NCI-H128 (cell line): Measurements from ENCODE around the gene HMGB1.
A peak's percentile ranks its signal among the peaks of the same experiment; 100 is the strongest.
"Not testable (repeated sequence)": the region's sequence is repeated elsewhere in the genome, so short reads cannot be mapped to it uniquely, and the experiment has no call there.

Source experiments
- DNase-seq: peaks from one replicate; lab custom pipeline; 2025; ENCODE audit not compliant: unreplicated experiment; lab: John Stamatoyannopoulos, UW

HMGB1 gene

GRCh38 chr13:30466841-30467252 lies 1.1 kb upstream of the HMGB1 start:
- DNase-seq = no peak

GRCh38 chr13:30466358-30466714 lies 600 bp upstream of the HMGB1 start:
- no peak for DNase-seq

GRCh38 chr13:30465343-30465592 lies 468 bp downstream of the HMGB1 start:
- DNase-seq = no peak

- DNase-seq = peak; percentile 43
These were observed 1.0 kb downstream of the HMGB1 start for GRCh38 chr13:30464496-30465342.

- no peak for DNase-seq
These were observed 1.8 kb downstream of the HMGB1 start for GRCh38 chr13:30463787-30464495.

GRCh38 chr13:30461279-30462066 lies 4.3 kb downstream of the HMGB1 start:
- not testable (repeated sequence) for DNase-seq

- no peak for DNase-seq
These were observed 8.3 kb downstream of the HMGB1 start for GRCh38 chr13:30457306-30457891.

- no peak for DNase-seq
These were observed 9.4 kb downstream of the HMGB1 start for GRCh38 chr13:30456290-30456689.

- DNase-seq = no peak
These were observed 10.7 kb downstream of the HMGB1 start for GRCh38 chr13:30454991-30455390.

GRCh38 chr13:30453727-30454126 lies 12.0 kb downstream of the HMGB1 start:
- no peak for DNase-seq

- DNase-seq = not testable (repeated sequence)
These were observed 14.3 kb downstream of the HMGB1 start for GRCh38 chr13:30451476-30451875.

GRCh38 chr13:30450066-30450465 lies 15.7 kb downstream of the HMGB1 start:
- no peak for DNase-seq

GRCh38 chr13:30448441-30448840 lies 17.3 kb downstream of the HMGB1 start:
- no peak for DNase-seq

- no peak for DNase-seq
These were observed 19.6 kb downstream of the HMGB1 start for GRCh38 chr13:30446126-30446500.

GRCh38 chr13:30443957-30444404 lies 21.8 kb downstream of the HMGB1 start:
- DNase-seq = no peak

- DNase-seq = not testable (repeated sequence)
These were observed 22.2 kb downstream of the HMGB1 start for GRCh38 chr13:30443491-30443890.

- DNase-seq = no peak
These were observed 22.8 kb downstream of the HMGB1 start for GRCh38 chr13:30442926-30443325.

GRCh38 chr13:30440910-30441703 lies 24.6 kb downstream of the HMGB1 start:
- no peak for DNase-seq

- no peak for DNase-seq
These were observed 27.4 kb downstream of the HMGB1 start for GRCh38 chr13:30438286-30438685.

- no peak for DNase-seq
These were observed 28.6 kb downstream of the HMGB1 start for GRCh38 chr13:30437177-30437576.
